HG02571 (cell line): Measurements from ENCODE around the gene ENDOG.
A peak's percentile ranks its signal among the peaks of the same experiment; 100 is the strongest.
"Not testable (repeated sequence)": the region's sequence is repeated elsewhere in the genome, so short reads cannot be mapped to it uniquely, and the experiment has no call there.

ENCODE experiments used
- ATAC-seq: cut with Tn5 transposase; IDR thresholded peaks from one replicate; pipeline ENCODE4 v1.9.1; 2021; ENCODE audit warnings: mild to moderate bottlenecking, moderate library complexity; ENCODE audit not compliant: unreplicated experiment

Gene ENDOG

DNA sequence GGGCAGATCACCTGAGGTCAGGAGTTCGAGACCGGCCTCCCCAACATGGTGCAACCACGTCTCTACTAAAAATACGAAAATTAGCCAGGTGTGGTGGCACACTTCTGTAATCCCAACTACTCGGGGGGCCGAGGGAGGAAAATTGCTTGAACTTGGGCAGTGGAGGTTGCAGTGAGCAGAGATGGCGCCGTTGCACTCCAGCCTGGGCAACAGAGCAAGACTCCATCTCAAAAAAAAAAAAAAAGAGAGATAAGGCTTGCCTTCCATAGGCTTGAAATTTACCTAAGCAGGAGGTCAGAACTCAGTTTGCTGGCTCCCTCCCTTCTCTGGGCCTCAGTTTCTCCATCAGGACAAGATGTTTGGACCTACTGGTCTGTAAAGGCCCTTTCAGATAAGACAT is 10.0 kb downstream of the ENDOG start:
- no peak for ATAC-seq

GRCh38 chr9:128828719-128829452 is 10.6 kb downstream of the ENDOG start:
- ATAC-seq: peak; percentile 2

DNA sequence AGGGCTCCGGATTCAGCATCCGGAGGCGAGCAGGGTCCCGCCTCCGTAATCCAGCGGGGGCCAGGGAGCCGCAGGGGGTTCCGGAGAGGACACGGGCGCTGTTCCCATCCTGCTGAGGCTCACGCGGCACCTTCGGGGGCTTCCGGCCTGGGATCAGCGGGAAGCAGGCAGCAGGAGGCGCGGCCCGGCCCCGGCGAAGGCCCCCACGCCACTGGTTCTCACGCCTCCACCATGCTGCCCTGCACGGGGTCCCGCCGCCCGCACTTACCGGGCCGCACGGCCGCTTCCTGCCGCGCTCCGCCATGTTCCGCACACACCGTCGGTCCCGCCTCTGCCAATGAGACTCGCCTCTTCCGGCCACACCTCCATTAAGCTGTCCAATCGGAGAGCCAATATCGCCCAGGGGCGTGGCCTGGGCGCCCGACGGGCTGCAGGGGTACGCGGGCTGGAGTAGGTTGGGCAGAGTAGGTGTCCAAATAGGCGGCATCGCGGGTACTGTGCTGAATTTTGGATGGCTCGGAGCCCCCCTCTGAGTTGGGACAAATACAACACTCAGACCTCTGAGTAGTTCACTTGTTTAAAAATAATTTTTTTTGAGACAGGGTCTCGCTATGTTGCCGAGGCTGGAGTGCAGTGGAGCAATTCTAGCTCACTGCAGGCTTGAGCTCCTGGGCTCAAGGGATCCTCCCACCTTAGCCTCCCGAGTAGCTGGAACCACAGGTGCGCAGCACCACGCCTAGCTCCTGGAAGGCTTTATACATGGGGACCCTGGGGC is 11.4 kb downstream of the ENDOG start, which contains the start of gene SPOUT1:
TSS of gene SPOUT1 (minus strand) at position 318 of the 775 bp plus-strand sequence. CDS start at position 304, 14 bp downstream.
- peak; percentile 96 for ATAC-seq

DNA sequence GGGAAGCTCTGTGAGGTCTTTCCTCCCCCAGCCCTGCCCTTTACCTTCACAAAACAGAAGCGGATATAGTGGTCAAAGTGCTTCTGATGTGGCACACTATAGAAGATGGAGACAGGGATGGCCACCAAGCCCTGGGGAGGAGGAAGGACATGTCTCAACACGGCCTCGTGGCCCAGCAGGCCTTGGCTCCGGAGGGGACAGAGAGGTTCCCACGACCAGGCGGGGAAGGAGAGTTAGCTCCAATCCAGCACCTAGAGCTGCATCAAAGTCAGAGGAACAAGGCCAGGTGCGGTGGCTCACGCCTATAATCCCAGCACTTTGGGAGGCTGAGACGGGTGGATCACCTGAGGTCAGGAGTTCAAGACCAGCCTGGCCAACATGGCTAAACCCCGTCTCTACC is 15.4 kb downstream of the ENDOG start:
- ATAC-seq: no peak

DNA sequence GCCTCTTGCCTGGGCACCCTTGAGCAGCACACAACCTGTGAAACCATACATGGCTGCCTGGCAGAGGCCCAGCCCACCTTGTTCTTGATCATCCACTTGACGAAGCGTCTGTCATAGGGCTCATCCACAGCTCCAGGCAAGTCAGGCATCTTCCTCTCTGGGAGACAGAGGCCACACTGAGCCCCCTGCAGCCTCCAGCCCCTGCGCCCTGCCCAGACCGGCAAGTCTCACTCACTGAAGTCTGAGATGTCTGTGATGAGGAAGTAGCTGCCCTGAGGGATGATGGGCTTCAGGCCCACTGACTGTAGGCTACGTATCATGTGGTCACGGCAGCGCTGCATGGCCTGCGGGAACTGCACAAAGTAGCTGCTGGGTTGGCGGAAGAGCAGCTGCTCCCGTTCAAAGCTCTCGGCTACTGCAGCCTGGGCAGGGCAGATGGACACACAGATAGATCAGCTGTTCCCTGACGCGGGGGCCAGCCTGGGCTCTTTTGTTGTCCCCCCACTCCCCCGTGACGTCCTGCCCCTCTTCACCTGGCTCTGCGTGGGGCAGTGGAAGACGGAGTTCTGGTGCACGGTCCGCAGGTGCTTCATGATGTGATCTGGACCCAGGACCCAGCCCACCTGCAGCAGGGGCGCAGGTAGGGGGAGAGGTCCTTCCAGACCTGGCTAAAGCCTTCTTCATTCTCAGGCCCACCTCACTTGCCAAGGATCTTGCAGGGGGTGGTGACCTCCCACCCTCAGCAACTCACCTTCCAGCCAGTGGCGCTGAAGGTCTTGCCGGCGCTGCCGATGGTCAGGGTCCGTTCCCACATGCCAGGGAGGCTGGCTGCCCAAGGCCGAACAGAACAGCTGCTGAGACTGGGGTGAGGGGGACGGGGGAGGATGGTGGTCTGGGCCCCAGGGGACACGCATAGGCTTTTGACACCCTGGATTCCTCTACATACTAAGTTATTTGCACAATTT is 17.2 kb downstream of the ENDOG start:
- ATAC-seq: no peak

DNA sequence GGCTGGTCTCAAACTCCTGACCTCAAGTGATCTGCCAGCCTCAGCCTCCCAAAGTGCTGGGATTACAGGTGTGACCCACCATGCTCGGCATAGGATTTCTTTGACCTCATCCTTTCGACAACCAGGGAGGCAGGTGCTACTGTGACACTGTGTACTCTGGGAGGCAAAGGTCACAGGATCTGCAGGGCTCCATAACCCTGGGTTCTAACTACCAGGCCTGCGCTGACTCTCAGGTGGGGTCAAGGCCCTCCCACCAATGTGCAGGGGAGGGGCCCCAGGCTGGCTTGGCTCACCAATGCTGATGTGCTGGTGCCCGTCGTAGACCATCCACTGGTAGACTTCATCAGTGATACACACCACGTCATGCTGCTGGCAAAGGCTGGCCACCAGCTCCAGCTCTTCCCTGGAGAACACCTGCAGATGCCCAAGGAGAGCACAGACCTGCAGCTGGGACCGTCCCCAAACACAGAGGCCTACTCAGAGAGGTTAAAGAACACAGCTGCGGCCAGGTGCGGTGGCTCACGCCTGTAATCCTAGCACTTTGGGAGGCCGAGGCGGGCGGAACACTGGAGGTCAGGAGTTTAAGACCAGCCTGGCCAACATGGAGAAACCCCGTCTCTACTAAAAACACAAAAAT is 18.3 kb downstream of the ENDOG start:
- no peak for ATAC-seq

GRCh38 chr9:128838338-128838737 is 20.0 kb downstream of the ENDOG start:
- no peak for ATAC-seq

- no peak for ATAC-seq
Observed at GRCh38 chr9:128840524-128840923, 22.2 kb downstream of the ENDOG start.

GRCh38 chr9:128841694-128842492 is 23.6 kb downstream of the ENDOG start:
- no peak for ATAC-seq

- ATAC-seq: not testable (repeated sequence)
Observed at GRCh38 chr9:128843171-128843570, 24.9 kb downstream of the ENDOG start.

GRCh38 chr9:128845186-128845931 is 27.1 kb downstream of the ENDOG start:
- ATAC-seq: no peak

- ATAC-seq: no peak
Observed at GRCh38 chr9:128846680-128847030, 28.4 kb downstream of the ENDOG start.

- ATAC-seq: no peak
Observed at GRCh38 chr9:128847803-128848202, 29.5 kb downstream of the ENDOG start.

DNA sequence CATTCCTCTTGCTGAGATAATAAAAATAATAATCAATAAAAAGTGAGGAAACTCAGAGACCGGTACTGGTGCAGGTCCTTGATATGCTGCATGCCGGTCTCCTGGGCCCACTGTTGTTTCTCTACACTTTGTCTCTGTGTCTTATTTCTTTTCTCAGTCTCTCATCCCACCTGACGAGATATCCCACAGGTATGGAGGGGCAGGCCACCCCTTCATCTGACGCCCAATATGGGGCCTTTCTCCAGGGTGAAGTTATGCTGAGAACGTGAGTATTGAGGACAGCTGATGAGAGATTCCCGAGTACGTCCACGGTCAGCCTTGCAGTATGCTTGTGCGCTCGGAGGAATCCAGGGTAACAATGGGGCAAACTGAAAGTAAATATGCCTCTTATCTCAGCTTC is 32.7 kb downstream of the ENDOG start:
- ATAC-seq: not testable (repeated sequence)

GRCh38 chr9:128851779-128852600 is 33.7 kb downstream of the ENDOG start:
- ATAC-seq: not testable (repeated sequence)

DNA sequence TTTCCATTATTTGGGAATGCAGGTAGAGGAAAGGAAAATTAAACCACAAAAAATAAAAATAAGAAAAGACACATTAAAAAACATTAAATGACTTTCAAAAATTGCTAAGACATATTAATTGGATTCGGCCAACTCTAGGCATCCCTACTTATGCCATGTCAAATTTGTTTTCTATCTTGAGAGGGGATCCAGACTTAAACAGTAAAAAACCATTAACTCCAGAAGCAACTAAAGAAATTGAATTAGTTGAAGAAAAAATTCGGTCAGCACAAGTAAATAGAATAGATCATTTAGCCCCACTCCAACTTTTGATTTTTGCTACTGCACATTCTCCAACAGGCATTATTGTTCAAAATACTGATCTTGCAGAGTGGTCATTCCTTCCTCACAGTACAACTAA is 34.3 kb downstream of the ENDOG start:
- not testable (repeated sequence) for ATAC-seq

DNA sequence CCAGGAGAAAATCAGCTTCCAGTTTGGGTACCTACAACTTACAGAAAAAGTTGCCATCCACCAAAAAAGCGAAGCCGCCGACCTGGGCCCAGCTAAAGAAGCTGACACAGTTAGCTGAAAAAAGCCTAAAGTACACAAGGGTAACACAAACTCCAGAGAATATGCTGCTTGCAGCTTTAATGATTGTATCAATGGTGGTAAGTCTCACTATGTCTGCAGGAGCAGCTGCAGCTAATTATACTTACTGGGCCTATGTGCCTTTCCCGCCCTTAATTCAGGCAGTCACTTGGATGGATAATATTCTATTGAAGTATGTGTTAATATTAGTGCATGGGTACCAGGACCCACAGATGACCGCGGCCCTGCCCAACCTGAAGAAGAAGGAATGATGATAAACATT is 36.2 kb downstream of the ENDOG start:
- not testable (repeated sequence) for ATAC-seq

DNA sequence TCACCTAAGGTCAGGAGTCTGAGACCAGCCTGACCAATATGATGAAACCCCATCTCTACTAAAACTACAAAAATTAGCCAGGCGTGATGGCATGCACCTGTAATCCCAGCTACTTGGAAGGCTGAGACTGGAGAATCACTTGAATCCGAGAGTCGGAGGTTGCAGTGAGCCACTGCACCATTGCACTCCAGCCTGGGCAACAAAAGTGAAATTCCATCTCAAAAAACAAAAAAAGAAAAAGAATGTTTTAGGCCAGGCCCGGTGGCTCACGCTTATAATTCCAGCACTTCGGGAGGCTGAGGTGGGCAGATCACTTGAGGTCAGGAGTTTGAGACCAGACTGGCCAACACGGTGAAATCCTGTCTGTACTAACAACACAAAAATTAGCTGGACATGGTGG is 40.2 kb downstream of the ENDOG start:
- not testable (repeated sequence) for ATAC-seq
